Measurements from ENCODE around the gene SLC39A9.

Gene SLC39A9

DNA sequence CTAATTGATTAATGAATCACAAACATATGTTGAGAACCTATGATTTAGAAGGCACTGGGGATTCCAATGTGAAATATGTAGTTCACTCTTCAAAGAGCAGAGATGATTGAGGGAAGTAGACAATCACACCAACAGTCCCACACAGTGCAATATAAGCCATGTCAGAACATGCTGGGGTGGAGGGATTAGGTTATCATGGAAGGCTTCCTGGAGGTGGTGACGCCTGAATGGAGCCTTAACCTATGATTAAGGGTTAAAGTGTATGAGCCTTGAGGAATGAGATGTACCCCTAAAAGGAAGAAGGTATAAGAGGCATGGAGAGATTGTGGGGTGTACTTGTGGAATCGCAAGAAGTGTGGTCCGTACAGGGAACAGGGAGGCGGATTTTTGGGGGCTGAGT, 31.7 kb upstream of the SLC39A9 start:
- DNase-seq (ENCODE audit: low read depth, low spot score) = no peak
- H3K4me3 ChIP-seq (ENCODE audit: low read depth, low read length) = no peak overlapping the region
- in situ Hi-C loops (cut with HindIII; ENCODE audit: low sequenced_read_pairs) = no loop called here
- TF ChIP-seq, protein P1, sequence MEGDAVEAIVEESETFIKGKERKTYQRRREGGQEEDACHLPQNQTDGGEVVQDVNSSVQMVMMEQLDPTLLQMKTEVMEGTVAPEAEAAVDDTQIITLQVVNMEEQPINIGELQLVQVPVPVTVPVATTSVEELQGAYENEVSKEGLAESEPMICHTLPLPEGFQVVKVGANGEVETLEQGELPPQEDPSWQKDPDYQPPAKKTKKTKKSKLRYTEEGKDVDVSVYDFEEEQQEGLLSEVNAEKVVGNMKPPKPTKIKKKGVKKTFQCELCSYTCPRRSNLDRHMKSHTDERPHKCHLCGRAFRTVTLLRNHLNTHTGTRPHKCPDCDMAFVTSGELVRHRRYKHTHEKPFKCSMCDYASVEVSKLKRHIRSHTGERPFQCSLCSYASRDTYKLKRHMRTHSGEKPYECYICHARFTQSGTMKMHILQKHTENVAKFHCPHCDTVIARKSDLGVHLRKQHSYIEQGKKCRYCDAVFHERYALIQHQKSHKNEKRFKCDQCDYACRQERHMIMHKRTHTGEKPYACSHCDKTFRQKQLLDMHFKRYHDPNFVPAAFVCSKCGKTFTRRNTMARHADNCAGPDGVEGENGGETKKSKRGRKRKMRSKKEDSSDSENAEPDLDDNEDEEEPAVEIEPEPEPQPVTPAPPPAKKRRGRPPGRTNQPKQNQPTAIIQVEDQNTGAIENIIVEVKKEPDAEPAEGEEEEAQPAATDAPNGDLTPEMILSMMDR (IDR thresholded peaks at IDR 0.05; ENCODE audit: low read depth, low read length) = no peak

DNA sequence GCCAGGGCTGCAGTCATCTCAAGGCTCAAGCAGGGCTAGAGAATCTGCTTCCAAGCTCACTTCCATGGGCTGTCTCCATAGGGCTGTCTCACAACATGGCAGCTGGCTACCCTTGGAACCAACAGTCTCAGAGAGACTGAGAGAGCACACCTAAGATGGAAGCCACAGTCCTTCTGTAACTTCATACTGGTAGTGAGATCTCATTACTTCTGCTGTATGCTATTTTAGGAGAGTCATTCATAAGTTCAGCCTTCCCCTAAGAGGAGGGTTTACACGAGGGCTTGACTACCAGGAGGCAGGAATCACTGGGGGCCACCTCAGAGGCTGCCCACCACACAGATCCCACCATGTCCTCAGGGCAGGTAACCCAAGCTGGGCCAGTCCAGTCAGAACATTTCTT, 30.1 kb upstream of the SLC39A9 start:
- in situ Hi-C loops (cut with HindIII; ENCODE audit: low sequenced_read_pairs) = no loop called here
- H3K4me3 ChIP-seq (ENCODE audit: low read depth, low read length) = no peak overlapping the region
- TF ChIP-seq, protein P1 (IDR thresholded peaks at IDR 0.05; ENCODE audit: low read depth, low read length) = no peak
- no peak for DNase-seq (ENCODE audit: low read depth, low spot score)

DNA sequence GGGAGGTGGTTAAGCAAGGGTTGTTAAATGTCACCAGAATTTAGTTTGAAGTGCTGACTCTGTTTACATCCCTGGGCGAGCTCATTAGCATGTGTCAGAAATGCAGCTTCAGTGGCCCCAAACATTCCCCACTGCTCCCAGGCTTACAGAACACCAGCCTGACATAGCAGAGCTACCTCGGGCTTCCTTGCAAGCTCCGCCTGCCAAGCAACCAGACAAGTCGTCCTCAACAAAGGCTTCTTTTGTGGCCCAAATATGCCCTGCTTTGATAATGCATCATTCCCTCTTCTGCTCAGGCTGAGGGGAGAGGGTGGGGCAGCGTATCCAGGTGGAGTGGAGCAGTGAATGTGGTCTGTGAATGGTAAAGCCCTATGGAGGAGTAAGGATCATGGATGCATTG, 28.4 kb upstream of the SLC39A9 start:
- no peak for DNase-seq (ENCODE audit: low read depth, low spot score)
- TF ChIP-seq, protein P1 (IDR thresholded peaks at IDR 0.05; ENCODE audit: low read depth, low read length) = no peak
- no peak overlapping the region for H3K4me3 ChIP-seq (ENCODE audit: low read depth, low read length)
- in situ Hi-C loops (cut with HindIII; ENCODE audit: low sequenced_read_pairs) = no loop called here

DNA sequence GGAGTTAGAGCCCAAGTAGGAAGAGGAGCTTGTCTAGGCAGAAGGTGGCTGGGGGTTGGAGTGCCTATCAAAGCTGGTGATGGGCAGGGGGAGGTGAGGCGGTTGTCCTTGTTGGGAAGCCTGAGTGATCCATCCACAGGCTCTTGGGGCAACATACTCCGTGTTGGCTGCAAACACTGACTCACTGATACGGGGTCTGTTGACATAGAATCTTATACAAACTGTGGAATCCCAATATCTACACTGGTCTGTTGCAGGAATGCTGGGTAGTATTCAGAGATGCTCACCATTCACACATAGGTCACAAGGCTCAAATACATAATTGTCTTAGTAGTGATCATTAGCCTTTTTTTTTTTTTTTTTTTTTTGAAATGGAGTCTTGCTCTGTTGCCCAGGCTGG, 26.3 kb upstream of the SLC39A9 start:
- TF ChIP-seq, protein P1 (IDR thresholded peaks at IDR 0.05; ENCODE audit: low read depth, low read length) = no peak
- no peak overlapping the region for H3K4me3 ChIP-seq (ENCODE audit: low read depth, low read length)
- no peak for DNase-seq (ENCODE audit: low read depth, low spot score)
- in situ Hi-C loops (cut with HindIII; ENCODE audit: low sequenced_read_pairs) = no loop called here

DNA sequence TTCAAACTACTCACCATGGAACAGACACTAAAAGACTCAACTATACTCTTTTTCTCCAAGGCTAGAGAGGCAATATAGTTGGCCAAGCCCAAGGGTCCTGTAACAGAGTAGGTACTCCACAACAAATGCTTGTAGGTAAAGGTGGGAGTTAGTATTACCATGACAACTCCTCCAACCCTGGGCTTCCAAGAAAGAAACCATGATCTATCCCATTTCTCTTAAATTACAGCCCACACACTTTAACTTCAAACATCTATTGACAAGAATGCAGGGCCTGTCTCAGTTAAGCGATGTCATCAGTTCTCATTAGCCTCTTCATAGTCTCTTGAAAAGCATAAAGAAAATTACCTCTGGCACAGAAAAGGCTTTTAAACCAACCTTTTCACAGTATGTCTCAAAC, 25.4 kb upstream of the SLC39A9 start:
- no peak overlapping the region for H3K4me3 ChIP-seq (ENCODE audit: low read depth, low read length)
- TF ChIP-seq, protein P1 (IDR thresholded peaks at IDR 0.05; ENCODE audit: low read depth, low read length) = no peak

DNA sequence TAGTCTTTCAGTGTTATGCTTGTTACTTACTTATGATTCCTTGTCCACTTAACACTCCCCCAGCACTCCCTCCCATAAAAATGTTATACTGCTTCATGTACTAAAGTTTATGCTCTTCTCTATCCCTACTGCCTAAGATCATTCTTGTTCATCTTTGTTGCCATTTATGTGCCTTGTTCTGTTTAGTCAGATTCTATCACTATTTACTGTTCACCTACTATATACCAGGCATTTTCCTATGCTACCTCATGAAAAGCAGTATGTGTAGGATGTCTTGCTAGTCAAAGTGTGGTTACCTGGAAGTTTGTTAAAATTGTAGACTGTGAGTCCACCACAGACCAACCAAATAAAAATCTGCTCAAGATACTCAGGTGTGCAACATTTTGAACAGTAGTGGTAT, 24.3 kb upstream of the SLC39A9 start:
- in situ Hi-C loops (cut with HindIII; ENCODE audit: low sequenced_read_pairs) = no loop called here
- no peak overlapping the region for H3K4me3 ChIP-seq (ENCODE audit: low read depth, low read length)
- TF ChIP-seq, protein P1 (IDR thresholded peaks at IDR 0.05; ENCODE audit: low read depth, low read length) = no peak
- no peak for DNase-seq (ENCODE audit: low read depth, low spot score)

More for the DNA sequence above, 25.4 kb upstream of the SLC39A9 start:
- DNase-seq (ENCODE audit: low read depth, low spot score) = no peak
- in situ Hi-C loops (cut with HindIII; ENCODE audit: low sequenced_read_pairs) = no loop called here

DNA sequence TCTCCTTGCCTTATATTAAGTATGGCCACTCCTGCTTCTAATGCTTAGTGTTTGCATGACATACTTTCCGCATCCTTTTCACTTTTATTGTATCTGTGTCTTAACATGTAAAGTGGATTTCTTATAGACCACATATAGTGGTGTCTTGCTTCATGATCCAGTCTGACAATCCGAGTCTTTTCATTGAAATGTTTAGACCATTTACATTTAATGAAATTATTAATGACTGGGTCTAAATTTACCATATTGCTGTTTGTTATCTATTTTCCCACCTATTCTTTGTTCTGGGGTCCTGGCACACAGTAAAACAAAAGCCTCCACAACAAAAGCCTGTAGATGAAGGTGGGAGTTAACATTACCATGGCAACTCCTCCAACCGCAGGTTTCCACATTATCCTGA, 23.3 kb upstream of the SLC39A9 start:
- TF ChIP-seq, protein P1 (IDR thresholded peaks at IDR 0.05; ENCODE audit: low read depth, low read length) = no peak
- in situ Hi-C loops (cut with HindIII; ENCODE audit: low sequenced_read_pairs) = no loop called here
- H3K4me3 ChIP-seq (ENCODE audit: low read depth, low read length) = no peak overlapping the region
- no peak for DNase-seq (ENCODE audit: low read depth, low spot score)

All from astrocyte of the spinal cord (primary cell).